Breast epithelium (tissue), 3 donors: ENCODE data around the gene ATP1A1.

Experiments used
- POLR2A ChIP-seq: fragments of 450-650 bp; IDR thresholded peaks from one replicate; pipeline ENCODE4 v1.6.1; 2016; ENCODE audit warnings: antibody characterized with exemption, mild to moderate bottlenecking, moderate library complexity
- TF ChIP-seq, protein P1 (sequence below), 3 donors: fragments of 450-650 bp; IDR thresholded peaks; one replicate each; pipeline ENCODE4 v1.5.1; 2016 to 2017; ENCODE audit warnings: antibody characterized with exemption in 3 of 3, mild to moderate bottlenecking in 3 of 3, moderate library complexity in 3 of 3

DNA sequence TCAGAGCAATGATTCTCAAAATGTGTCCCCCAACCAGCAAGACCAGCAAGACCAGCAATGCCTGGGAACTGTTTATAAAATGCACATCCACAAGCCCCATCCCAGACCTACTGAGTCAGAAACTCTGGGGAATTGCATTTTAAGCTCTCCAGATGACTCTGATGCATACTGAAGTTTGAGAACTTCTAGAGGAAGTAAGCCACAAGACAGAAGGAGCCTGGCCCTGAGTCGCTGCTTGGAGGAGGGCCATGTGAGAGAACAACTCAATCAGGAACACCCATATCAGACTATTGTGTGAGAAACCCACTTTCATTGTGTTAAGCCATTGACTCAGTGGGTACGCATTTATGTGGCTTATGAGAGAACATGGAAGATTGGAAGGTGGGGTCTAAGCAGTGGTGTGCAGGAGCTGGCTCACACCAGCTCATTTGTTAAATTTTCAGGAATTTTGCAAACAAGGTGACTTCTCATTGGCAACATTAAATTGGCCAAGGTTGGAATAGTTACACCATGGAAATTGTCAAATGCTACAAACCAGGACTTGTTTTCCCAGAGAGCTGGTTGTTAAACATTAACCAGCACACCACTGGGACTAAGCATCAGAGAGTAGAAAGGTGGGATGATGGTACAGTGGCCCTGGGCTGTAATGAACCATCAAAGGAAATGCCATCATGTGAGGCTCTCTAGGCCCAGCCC lies 38.9 kb downstream of the ATP1A1 start:
- TF ChIP-seq, protein P1, sequence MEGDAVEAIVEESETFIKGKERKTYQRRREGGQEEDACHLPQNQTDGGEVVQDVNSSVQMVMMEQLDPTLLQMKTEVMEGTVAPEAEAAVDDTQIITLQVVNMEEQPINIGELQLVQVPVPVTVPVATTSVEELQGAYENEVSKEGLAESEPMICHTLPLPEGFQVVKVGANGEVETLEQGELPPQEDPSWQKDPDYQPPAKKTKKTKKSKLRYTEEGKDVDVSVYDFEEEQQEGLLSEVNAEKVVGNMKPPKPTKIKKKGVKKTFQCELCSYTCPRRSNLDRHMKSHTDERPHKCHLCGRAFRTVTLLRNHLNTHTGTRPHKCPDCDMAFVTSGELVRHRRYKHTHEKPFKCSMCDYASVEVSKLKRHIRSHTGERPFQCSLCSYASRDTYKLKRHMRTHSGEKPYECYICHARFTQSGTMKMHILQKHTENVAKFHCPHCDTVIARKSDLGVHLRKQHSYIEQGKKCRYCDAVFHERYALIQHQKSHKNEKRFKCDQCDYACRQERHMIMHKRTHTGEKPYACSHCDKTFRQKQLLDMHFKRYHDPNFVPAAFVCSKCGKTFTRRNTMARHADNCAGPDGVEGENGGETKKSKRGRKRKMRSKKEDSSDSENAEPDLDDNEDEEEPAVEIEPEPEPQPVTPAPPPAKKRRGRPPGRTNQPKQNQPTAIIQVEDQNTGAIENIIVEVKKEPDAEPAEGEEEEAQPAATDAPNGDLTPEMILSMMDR (IDR thresholded peaks at IDR 0.05), result no peak
- TF ChIP-seq POLR2A, result no peak
